Measurements from ENCODE around the gene EYS.
A peak's percentile ranks its signal among the peaks of the same experiment; 100 is the strongest.

DNA sequence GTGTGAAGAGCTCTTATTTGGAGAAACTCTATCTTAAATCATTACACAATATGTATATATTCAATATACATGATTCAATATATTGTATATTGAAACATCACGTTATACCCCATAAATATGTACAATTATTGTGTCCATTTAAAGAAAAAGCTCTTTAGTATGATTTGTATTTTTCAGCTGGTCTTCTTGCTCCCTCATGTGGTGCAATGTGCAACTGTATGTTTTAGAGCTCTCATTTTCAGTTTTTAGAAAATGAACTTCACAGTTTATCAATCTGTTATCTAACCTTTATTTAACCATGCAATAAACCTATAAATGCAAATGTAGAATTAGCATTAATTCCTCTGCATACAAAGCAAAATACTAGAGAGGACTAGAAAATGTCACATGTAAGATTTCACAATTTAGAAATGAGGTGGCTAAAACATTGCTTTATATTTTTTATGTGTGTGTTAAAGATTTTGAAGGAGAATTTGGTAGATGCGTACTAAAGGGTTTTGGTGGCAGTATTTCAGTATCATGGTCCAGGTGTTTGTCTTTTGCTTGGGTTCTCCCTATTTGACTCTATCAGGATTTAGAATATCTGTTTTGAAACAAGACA lies 1904.3 kb downstream of the EYS start:
- TF ChIP-seq, protein P1, sequence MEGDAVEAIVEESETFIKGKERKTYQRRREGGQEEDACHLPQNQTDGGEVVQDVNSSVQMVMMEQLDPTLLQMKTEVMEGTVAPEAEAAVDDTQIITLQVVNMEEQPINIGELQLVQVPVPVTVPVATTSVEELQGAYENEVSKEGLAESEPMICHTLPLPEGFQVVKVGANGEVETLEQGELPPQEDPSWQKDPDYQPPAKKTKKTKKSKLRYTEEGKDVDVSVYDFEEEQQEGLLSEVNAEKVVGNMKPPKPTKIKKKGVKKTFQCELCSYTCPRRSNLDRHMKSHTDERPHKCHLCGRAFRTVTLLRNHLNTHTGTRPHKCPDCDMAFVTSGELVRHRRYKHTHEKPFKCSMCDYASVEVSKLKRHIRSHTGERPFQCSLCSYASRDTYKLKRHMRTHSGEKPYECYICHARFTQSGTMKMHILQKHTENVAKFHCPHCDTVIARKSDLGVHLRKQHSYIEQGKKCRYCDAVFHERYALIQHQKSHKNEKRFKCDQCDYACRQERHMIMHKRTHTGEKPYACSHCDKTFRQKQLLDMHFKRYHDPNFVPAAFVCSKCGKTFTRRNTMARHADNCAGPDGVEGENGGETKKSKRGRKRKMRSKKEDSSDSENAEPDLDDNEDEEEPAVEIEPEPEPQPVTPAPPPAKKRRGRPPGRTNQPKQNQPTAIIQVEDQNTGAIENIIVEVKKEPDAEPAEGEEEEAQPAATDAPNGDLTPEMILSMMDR (conservative IDR thresholded peaks at IDR 0.05): peak; percentile 80
- no peak for TF ChIP-seq ZFX (IDR thresholded peaks at IDR 0.05)

Data from C4-2B (cell line).